ENCODE measurements around the gene PMM2.

DNA sequence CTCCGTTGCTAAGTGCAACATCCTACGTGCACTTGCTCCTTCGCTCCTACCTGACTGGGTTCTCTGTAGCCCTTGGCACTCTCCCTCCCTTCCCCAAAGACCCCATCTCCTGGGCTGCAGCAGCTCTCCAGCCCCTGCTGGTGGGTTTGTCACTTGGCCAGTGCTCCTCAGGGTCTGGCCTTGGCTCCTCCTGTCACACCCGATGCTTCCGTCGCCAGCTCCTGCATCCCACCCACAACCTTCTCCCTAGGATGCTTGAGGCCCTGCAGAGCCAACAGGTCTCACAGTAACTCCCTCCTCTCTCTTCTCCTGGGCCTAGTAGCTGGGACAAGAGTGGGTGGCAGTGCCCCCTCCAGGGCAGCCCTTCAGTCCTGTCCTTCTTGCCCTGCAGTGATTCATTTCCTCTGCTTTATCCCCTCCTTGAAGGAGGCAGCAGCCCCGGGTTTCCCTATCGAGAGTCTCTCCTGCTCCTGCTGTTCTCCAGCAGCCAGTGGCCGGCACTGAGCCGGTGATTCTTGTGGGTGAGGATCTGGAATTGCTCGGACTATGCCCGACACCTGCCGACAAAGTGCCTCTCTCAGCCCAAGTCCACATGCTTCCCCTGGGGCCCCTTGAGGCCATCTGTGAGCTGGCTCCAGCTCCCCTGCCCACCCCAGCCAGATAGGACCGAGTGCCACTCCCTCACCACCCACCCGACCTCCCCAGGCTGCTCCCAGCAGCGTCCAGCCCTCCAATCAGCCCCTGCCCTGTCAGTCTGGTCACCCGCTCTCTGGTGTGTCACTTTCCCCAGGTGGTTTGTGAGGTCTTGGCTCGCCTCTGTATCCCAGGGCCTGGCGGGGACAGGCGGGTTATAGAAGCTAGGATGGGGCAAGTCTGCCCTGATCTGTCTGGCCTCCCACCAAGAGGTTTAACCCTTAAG lies 88.3 kb downstream of the PMM2 start:
- TF ChIP-seq POLR2A (IDR thresholded peaks at IDR 0.05; ENCODE audit: low read depth, low read length) (no peak), MYC (IDR thresholded peaks at IDR 0.05; ENCODE audit: low read depth, low read length) (no peak), MAX (IDR thresholded peaks at IDR 0.05; ENCODE audit: insufficient read depth, insufficient read length) (no peak)
